ENCODE data around the gene IGHMBP2. TPM values are rescaled to one million over a fixed set of nuclear protein-coding genes. Genes with fewer than 3 reads are reported as not detected.

The IGHMBP2 gene
- total RNA-seq, 6 experiments from 2014 or later = 5.8 to 21.2 (median 11.5) TPM

DNA sequence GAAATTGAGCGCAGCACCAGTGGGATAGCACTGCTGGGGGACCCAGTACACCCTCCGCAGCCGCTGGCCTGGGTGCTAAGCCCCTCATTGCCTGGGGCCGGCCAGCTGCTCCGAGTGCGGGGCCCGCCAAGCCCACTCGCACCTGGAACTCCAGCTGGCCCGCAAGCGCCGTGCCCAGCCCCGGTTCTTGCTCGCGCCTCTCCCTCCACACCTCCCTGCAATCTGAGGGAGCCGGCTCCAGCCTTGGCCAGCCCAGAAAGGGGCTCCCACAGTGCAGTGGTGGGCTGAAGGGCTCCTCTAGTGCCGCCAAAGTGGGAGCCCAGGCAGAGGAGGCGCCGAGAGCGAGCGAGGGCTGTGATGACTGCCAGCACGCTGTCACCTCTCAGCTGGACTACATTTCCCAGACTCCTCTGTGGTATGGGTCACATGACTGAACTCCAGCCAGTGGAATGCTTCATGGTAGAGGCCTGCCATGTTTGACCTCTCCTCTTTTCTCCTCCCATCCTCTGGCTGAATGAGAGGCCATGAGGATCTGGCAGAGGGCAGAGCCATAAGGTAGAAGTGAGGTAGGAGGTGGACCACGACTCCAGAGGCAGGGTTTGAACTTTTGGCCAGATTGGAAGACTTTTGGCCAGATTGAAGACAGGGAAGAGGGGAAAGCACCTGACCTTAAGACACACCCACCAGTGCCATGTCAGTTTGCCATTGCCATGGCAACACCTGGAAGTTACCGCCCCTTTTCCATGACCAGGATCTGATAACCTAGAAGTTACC, 70.9 kb downstream of the IGHMBP2 start:
- ATAC-seq = peak; percentile 32 to 64 (median 55)
- Histone ChIP-seq H3K9me3 (no peaks in the 10 kb centered on the region), H3K4me3 (no peak overlapping the region), H3K27ac (no peak overlapping the region), H3K27me3 (no peaks in the 10 kb centered on the region), H3K4me1 (no peaks in the 10 kb centered on the region), H3K36me3 (no peaks in the 10 kb centered on the region)
- DNase-seq = peak in 1 of 3 donors; percentile 38
- 100% methylated on average over 2 of the region's 23 CpGs for WGBS (ENCODE audit: insufficient coverage, low coverage, low lambda C conversion rate, missing lambda C conversion rate)
- TF ChIP-seq POLR2A (IDR thresholded peaks at IDR 0.05) = no peak
- TF ChIP-seq, protein P1, sequence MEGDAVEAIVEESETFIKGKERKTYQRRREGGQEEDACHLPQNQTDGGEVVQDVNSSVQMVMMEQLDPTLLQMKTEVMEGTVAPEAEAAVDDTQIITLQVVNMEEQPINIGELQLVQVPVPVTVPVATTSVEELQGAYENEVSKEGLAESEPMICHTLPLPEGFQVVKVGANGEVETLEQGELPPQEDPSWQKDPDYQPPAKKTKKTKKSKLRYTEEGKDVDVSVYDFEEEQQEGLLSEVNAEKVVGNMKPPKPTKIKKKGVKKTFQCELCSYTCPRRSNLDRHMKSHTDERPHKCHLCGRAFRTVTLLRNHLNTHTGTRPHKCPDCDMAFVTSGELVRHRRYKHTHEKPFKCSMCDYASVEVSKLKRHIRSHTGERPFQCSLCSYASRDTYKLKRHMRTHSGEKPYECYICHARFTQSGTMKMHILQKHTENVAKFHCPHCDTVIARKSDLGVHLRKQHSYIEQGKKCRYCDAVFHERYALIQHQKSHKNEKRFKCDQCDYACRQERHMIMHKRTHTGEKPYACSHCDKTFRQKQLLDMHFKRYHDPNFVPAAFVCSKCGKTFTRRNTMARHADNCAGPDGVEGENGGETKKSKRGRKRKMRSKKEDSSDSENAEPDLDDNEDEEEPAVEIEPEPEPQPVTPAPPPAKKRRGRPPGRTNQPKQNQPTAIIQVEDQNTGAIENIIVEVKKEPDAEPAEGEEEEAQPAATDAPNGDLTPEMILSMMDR (IDR thresholded peaks at IDR 0.05) = no peak
- intact Hi-C loops (cut with DNase I) = no loop called here

DNA sequence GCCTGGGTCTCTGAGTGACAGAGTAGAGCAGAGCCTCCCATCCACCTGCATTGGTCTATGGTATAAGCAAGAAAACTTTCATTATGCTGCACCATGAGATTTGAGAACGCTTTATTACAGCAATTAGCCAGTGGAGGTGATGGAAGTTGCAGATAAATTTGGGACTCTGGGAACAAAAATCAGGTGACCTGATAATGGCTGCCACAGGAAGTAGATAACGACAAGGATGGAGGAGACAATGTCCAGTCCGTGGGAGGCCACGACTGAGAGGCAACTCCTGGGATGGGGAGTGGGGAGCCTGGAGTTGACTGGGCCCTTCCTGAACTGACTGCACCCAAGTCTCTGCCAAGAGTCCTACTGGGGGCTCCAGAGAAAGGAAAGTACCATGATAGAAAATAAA, 72.4 kb downstream of the IGHMBP2 start:
- H3K4me3 ChIP-seq = no peak overlapping the region
- H3K27me3 ChIP-seq = no peaks in the 10 kb centered on the region
- WGBS (ENCODE audit: insufficient coverage, low coverage, low lambda C conversion rate, missing lambda C conversion rate) = 57% methylated on average over 3 of the region's 4 CpGs
- TF ChIP-seq, protein P1 (IDR thresholded peaks at IDR 0.05) = no peak
- no peak for TF ChIP-seq POLR2A (IDR thresholded peaks at IDR 0.05)
- peak in 1 of 3 donors; percentile 20 for DNase-seq
- no peaks in the 10 kb centered on the region for H3K4me1 ChIP-seq
- intact Hi-C loops (cut with DNase I) = no loop called here
- no peak overlapping the region for H3K27ac ChIP-seq
- ATAC-seq = no peak
- H3K9me3 ChIP-seq = no peaks in the 10 kb centered on the region
- no peaks in the 10 kb centered on the region for H3K36me3 ChIP-seq

DNA sequence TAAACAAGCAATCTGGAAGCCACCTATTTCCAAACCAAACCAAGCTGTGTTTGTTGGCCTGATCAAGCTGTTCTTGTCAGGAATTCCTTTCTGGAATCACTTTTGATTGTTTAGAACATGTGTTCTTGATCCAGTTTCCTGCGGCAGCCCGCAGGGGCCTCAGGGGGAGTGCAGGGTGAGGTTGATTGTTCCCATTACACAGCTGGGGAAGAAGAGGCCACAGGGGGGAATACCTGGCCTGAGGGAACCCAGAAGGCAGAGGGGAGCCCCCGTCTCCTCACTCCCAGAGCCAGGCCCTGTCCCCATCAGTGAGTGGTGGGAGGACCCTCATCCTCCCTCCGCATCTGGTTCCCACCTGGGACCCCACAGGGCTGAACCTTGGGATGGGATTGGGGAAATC, 72.9 kb downstream of the IGHMBP2 start:
- 100% methylated on average over 1 of the region's 4 CpGs for WGBS (ENCODE audit: insufficient coverage, low coverage, low lambda C conversion rate, missing lambda C conversion rate)
- TF ChIP-seq, protein P1 (IDR thresholded peaks at IDR 0.05) = no peak
- TF ChIP-seq POLR2A (IDR thresholded peaks at IDR 0.05) = no peak

DNA sequence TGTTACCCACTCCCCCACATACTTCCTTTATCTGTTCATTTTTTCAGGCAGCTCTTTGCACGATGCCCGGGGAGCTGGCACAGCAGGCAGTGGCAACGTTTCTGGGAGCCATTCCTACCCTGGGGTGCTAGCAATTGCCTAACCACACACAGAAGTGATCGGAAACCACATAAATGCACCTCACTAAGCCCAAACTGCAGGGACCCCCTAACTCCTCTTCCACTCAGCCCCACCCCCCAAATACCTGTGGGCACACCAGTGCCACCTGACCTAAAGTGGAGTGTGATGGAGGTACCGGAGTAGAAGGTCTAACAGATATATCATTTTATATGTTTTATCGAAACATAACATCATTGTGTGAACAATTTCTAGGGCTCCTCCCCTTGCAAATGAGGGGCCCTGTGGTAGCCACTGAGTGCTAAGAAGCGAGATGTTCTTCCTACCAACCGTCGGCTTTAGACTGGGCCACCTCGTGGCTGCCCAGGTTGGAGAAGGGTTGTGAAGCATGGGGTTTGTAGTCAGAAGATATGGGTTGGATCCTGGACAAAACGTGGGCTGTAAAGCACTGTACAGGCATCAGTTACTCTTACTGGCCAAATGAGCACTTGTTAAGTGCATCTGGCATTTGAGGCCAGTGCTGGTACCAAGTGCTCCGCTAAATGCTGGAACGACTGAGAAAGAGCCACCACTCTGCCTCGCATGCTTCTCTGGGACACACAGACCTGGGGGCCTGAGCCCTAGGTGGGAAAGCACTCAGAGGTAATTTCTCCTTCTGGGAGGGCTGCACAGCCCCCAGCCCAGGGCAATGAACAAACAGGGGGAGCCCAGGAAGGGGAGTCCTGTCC, 74.3 kb downstream of the IGHMBP2 start:
- no peak overlapping the region for H3K4me3 ChIP-seq
- no peaks in the 10 kb centered on the region for H3K4me1 ChIP-seq
- intact Hi-C loops (cut with DNase I) = no loop called here
- H3K9me3 ChIP-seq = no peaks in the 10 kb centered on the region
- H3K27me3 ChIP-seq = no peaks in the 10 kb centered on the region
- TF ChIP-seq, protein P1 (IDR thresholded peaks at IDR 0.05) = no peak
- DNase-seq (peak in 1 of 3 donors; percentile 33), ATAC-seq (no peak)
- H3K36me3 ChIP-seq = no peaks in the 10 kb centered on the region
- H3K27ac ChIP-seq = no peak overlapping the region
- 69% methylated on average over 7 of the region's 14 CpGs for WGBS (ENCODE audit: insufficient coverage, low coverage, low lambda C conversion rate, missing lambda C conversion rate)

More for the DNA sequence above, 72.9 kb downstream of the IGHMBP2 start:
- H3K27ac ChIP-seq = no peak overlapping the region
- ATAC-seq = no peak
- no peak overlapping the region for H3K4me3 ChIP-seq
- H3K36me3 ChIP-seq = no peaks in the 10 kb centered on the region
- no peaks in the 10 kb centered on the region for H3K9me3 ChIP-seq
- peak in 1 of 3 donors; percentile 25 for DNase-seq
- intact Hi-C loops (cut with DNase I) = no loop called here
- no peaks in the 10 kb centered on the region for H3K27me3 ChIP-seq
- H3K4me1 ChIP-seq = no peaks in the 10 kb centered on the region
